Measurements from ENCODE around the gene ZFP36.

DNA sequence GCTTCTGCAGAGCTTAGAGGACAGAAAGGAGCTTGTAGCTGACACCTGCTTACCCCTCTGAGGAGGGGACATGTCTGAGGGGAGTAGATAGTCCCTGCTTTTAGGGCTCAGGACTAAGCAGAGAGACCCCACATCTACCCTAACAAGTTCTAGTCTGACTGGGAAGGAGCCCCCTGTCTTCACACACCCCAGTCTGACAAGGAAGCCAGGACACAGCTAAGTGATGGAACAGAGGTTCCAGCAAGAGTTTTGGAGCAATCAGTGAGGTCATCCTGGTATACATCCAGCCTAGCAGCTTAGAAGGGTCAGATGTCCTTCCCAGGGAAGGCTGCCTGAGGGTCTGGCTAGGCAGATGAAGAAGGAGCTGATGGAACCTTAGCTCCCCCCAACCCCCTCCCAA, 30.7 kb upstream of the ZFP36 start:
- TF ChIP-seq, protein P1, sequence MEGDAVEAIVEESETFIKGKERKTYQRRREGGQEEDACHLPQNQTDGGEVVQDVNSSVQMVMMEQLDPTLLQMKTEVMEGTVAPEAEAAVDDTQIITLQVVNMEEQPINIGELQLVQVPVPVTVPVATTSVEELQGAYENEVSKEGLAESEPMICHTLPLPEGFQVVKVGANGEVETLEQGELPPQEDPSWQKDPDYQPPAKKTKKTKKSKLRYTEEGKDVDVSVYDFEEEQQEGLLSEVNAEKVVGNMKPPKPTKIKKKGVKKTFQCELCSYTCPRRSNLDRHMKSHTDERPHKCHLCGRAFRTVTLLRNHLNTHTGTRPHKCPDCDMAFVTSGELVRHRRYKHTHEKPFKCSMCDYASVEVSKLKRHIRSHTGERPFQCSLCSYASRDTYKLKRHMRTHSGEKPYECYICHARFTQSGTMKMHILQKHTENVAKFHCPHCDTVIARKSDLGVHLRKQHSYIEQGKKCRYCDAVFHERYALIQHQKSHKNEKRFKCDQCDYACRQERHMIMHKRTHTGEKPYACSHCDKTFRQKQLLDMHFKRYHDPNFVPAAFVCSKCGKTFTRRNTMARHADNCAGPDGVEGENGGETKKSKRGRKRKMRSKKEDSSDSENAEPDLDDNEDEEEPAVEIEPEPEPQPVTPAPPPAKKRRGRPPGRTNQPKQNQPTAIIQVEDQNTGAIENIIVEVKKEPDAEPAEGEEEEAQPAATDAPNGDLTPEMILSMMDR (IDR thresholded peaks at IDR 0.05): no peak
- TF ChIP-seq SIN3A (IDR thresholded peaks at IDR 0.05; ENCODE audit: borderline replicate concordance, insufficient read depth, low read depth, low read length): no peak
- TF ChIP-seq, protein P2, sequence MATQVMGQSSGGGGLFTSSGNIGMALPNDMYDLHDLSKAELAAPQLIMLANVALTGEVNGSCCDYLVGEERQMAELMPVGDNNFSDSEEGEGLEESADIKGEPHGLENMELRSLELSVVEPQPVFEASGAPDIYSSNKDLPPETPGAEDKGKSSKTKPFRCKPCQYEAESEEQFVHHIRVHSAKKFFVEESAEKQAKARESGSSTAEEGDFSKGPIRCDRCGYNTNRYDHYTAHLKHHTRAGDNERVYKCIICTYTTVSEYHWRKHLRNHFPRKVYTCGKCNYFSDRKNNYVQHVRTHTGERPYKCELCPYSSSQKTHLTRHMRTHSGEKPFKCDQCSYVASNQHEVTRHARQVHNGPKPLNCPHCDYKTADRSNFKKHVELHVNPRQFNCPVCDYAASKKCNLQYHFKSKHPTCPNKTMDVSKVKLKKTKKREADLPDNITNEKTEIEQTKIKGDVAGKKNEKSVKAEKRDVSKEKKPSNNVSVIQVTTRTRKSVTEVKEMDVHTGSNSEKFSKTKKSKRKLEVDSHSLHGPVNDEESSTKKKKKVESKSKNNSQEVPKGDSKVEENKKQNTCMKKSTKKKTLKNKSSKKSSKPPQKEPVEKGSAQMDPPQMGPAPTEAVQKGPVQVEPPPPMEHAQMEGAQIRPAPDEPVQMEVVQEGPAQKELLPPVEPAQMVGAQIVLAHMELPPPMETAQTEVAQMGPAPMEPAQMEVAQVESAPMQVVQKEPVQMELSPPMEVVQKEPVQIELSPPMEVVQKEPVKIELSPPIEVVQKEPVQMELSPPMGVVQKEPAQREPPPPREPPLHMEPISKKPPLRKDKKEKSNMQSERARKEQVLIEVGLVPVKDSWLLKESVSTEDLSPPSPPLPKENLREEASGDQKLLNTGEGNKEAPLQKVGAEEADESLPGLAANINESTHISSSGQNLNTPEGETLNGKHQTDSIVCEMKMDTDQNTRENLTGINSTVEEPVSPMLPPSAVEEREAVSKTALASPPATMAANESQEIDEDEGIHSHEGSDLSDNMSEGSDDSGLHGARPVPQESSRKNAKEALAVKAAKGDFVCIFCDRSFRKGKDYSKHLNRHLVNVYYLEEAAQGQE (IDR thresholded peaks at IDR 0.05; ENCODE audit: insufficient read depth in 1 of 2, low read depth in 2 of 2, low read length in 1 of 2): no peak
- no peak for TF ChIP-seq POLR2AphosphoS5 (IDR thresholded peaks at IDR 0.05; ENCODE audit: low read depth, low read length)
- no peak for TF ChIP-seq TCF7L2 (IDR thresholded peaks at IDR 0.05; ENCODE audit: low read depth, low read length)
